Measurements from ENCODE around the gene SUFU. TPM values are rescaled to one million over a fixed set of nuclear protein-coding genes. Genes with fewer than 3 reads are reported as not detected.

Gene SUFU
- total and polyA plus RNA-seq, 2 donors (not counting 1 experiment from before 2014, with no cell fraction given): 4.8 to 13.3 TPM

GRCh38 chr10:102632394-102633111, 128.8 kb downstream of the SUFU start:
- CTCF ChIA-PET: interaction anchor here (1.2 kb wide), 1 partner anchor 49 kb away, joined by 3 read pairs; no protein-coding TSS in a partner anchor
- no peak for TF ChIP-seq CTCF (IDR thresholded peaks at IDR 0.05)
- TF ChIP-seq EZH2 (IDR thresholded peaks at IDR 0.05; ENCODE audit: borderline replicate concordance, insufficient read depth, low read depth, low read length, poor library complexity, severe bottlenecking): no peak
- H3K9ac ChIP-seq (ENCODE audit: low read length): no peak overlapping the region

GRCh38 chr10:102633287-102633686, 129.5 kb downstream of the SUFU start:
- no peaks in the 10 kb centered on the region for H3K9me3 Mint-ChIP-seq (ENCODE audit: insufficient read depth)
- Histone ChIP-seq H3K79me2 (ENCODE audit: control insufficient read depth, insufficient read depth, low read length) (no peaks in the 10 kb centered on the region), H2AFZ (ENCODE audit: insufficient read depth, low read depth, low read length, poor library complexity, severe bottlenecking) (no peak overlapping the region), H4K20me1 (ENCODE audit: control insufficient read depth, insufficient read depth, low read length, poor library complexity, severe bottlenecking) (no peaks in the 10 kb centered on the region), H3K9me3 (ENCODE audit: control extremely low read depth in 1 of 3, control insufficient read depth in 2 of 3, insufficient read depth in 1 of 3, low read length in 2 of 3) (no peaks in the 10 kb centered on the region), H3K27me3 (replicated peaks in 1 of 4; ENCODE audit: control extremely low read depth in 1 of 4, control insufficient read depth in 3 of 4, insufficient read depth in 4 of 4, low read length in 3 of 4) (no peaks in the 10 kb centered on the region), H3K36me3 (replicated peaks in 1 of 2; ENCODE audit: control extremely low read depth in 1 of 2, control insufficient read depth in 1 of 2, extremely low read depth in 1 of 2, insufficient read depth in 2 of 2, low read length in 1 of 2) (peaks cover 0 to 3% of the 10 kb centered on the region in 2 experiments), H3K4me3 (ENCODE audit: control extremely low read depth in 1 of 5, extremely low read depth in 1 of 5, insufficient read depth in 1 of 5, low read depth in 2 of 5, low read length in 4 of 5) (no peak overlapping the region), H3K9ac (ENCODE audit: low read length) (no peak overlapping the region), H3K4me2 (replicated peaks; ENCODE audit: low read depth, low read length, poor library complexity, severe bottlenecking) (no peak overlapping the region), H3K27ac (ENCODE audit: low read length in 2 of 2) (no peak overlapping the region), H3K4me1 (ENCODE audit: control insufficient read depth in 2 of 2, insufficient read depth in 2 of 2, low read length in 2 of 2) (peaks cover 10 to 16% of the 10 kb centered on the region in 2 donors)
- H3K27me3 Mint-ChIP-seq: no peaks in the 10 kb centered on the region
- CTCF ChIA-PET: no interaction called here
- no peak overlapping the region for H3K4me3 Mint-ChIP-seq
- TF ChIP-seq CTCF (IDR thresholded peaks at IDR 0.05) (no peak), EZH2 (IDR thresholded peaks at IDR 0.05; ENCODE audit: borderline replicate concordance, insufficient read depth, low read depth, low read length, poor library complexity, severe bottlenecking) (no peak)
- DNase-seq (no peak), ATAC-seq (ENCODE audit: low read depth) (no peak)
- 12% methylated on average over 3 of the region's 6 CpGs for WGBS (ENCODE audit: insufficient coverage)
- H3K4me1 Mint-ChIP-seq: peaks cover 12% of the 10 kb centered on the region
- POLR2A ChIA-PET: interaction anchor here (0.6 kb wide), 1 partner anchor 9 kb away, joined by 4 read pairs; no protein-coding TSS in a partner anchor
- H3K27ac Mint-ChIP-seq: peak overlapping the region; percentile 67
- intact Hi-C loops (cut with micrococcal nuclease): no loop called here

More at GRCh38 chr10:102632394-102633111, 128.8 kb downstream of the SUFU start:
- no peaks in the 10 kb centered on the region for H3K9me3 Mint-ChIP-seq (ENCODE audit: insufficient read depth)
- WGBS (ENCODE audit: insufficient coverage): 50% methylated on average over 5 of the region's 5 CpGs
- no peak overlapping the region for H3K4me3 Mint-ChIP-seq
- no peak for ATAC-seq (ENCODE audit: low read depth)
- Histone ChIP-seq H3K9me3 (ENCODE audit: control extremely low read depth in 1 of 3, control insufficient read depth in 2 of 3, insufficient read depth in 1 of 3, low read length in 2 of 3) (no peaks in the 10 kb centered on the region), H2AFZ (ENCODE audit: insufficient read depth, low read depth, low read length, poor library complexity, severe bottlenecking) (no peak overlapping the region), H3K4me3 (ENCODE audit: control extremely low read depth in 1 of 5, extremely low read depth in 1 of 5, insufficient read depth in 1 of 5, low read depth in 2 of 5, low read length in 4 of 5) (no peak overlapping the region), H3K36me3 (replicated peaks in 1 of 2; ENCODE audit: control extremely low read depth in 1 of 2, control insufficient read depth in 1 of 2, extremely low read depth in 1 of 2, insufficient read depth in 2 of 2, low read length in 1 of 2) (peaks cover 0 to 3% of the 10 kb centered on the region in 2 experiments), H3K27ac (ENCODE audit: low read length in 2 of 2) (no peak overlapping the region), H3K79me2 (ENCODE audit: control insufficient read depth, insufficient read depth, low read length) (no peaks in the 10 kb centered on the region), H3K27me3 (replicated peaks in 1 of 4; ENCODE audit: control extremely low read depth in 1 of 4, control insufficient read depth in 3 of 4, insufficient read depth in 4 of 4, low read length in 3 of 4) (no peaks in the 10 kb centered on the region), H3K4me2 (replicated peaks; ENCODE audit: low read depth, low read length, poor library complexity, severe bottlenecking) (no peak overlapping the region), H3K4me1 (ENCODE audit: control insufficient read depth in 2 of 2, insufficient read depth in 2 of 2, low read length in 2 of 2) (peaks cover 10 to 16% of the 10 kb centered on the region in 2 donors), H4K20me1 (ENCODE audit: control insufficient read depth, insufficient read depth, low read length, poor library complexity, severe bottlenecking) (no peaks in the 10 kb centered on the region)
- peak overlapping the region; percentile 20 for H3K27ac Mint-ChIP-seq
- peaks cover 12% of the 10 kb centered on the region for H3K4me1 Mint-ChIP-seq
- POLR2A ChIA-PET: interaction anchor here (0.6 to 0.7 kb wide), 2 partner anchors 91 to 99 kb away, joined by 5 to 6 read pairs; no protein-coding TSS in a partner anchor
- intact Hi-C loops (cut with micrococcal nuclease): no loop called here
- DNase-seq: no peak
- H3K27me3 Mint-ChIP-seq: no peaks in the 10 kb centered on the region

Data from B cell (primary cell).